GM18505 (cell line): ENCODE data around the gene ZC3H7A.

Experiments
- ATAC-seq: cut with Tn5 transposase; IDR thresholded peaks from one replicate; pipeline ENCODE4 v1.9.1; 2021; ENCODE audit not compliant: unreplicated experiment
- POLR2A ChIP-seq: IDR thresholded peaks from 4 replicates; pipeline ENCODE4 v1.6.1; 2011; ENCODE audit warnings: borderline replicate concordance; ENCODE audit not compliant: insufficient read depth, insufficient read length; ENCODE audit errors: extremely low read depth

ZC3H7A gene

DNA sequence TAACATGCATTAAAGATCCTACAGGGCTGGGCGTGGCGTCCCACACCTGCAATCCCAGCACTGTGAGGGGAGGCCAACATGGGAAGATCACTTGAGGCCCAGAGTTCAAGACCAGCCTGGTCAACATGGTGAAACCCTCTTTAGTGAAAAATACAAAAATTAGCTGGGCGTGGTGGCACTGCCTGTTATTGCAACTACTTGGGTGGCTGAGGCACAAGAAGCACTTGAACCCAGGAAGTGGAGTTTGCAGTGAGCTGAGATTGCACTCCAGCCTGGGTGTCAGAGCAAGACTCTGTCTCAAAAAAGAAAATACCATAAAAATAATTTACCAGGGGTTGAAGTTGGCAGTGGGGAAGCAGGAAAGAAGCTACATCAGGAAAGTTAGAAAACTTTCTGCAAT lies 67.3 kb downstream of the ZC3H7A start:
- no peak for TF ChIP-seq POLR2A
- ATAC-seq: no peak

DNA sequence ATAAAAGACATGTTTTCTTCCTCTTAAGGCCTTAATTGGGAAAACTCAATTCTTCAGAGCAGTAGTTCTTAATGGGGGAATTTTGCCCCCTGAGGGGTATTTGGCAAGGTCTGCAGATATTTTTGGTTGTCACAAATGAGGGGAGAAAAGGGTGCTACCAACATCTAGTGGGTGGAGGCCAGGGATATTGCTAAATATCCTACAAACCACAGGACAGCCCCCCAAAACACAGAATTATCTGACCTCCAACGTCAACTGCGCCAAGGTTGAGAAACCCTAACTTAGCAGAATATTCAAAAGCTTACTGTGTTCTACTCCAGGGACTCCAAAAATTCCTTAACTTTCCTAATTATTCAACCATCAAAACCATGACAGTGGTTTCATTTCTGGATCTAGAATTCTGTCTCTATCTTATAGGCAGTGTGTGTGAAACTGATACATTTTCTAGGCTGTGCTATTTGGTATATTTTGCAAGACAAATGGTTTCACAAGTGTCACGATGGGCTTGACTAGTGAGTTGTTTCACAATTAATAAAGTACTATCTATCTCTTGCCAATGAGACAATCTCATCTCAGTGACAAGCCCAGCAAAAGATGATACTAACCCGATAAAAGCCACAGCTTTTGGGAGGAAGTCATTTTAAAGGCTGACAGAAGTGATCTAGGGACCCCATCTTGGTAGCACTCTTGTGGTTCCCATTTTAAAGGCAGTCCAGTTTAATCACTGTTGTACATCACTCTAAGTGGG lies 69.1 kb downstream of the ZC3H7A start:
- ATAC-seq: no peak
- no peak for TF ChIP-seq POLR2A

DNA sequence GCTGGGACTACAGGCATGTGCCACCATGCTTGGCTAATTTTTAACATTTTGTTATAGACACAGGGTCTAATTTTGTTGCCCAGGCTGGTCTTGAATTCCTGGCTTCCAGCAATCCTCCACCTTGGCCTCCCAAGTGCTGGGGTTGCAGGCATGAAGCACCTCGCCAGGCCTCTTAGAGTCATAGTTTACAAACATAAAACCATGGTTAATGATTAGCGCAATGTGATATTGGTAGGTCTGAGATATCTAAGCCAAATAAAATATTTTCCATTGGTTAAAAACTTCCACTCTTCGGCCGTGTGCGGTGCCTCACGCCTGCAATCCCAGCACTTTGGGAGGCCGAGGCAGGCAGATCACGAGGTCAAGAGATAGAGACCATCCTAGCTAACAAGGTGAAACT lies 71.0 kb downstream of the ZC3H7A start:
- ATAC-seq: no peak
- no peak for TF ChIP-seq POLR2A

DNA sequence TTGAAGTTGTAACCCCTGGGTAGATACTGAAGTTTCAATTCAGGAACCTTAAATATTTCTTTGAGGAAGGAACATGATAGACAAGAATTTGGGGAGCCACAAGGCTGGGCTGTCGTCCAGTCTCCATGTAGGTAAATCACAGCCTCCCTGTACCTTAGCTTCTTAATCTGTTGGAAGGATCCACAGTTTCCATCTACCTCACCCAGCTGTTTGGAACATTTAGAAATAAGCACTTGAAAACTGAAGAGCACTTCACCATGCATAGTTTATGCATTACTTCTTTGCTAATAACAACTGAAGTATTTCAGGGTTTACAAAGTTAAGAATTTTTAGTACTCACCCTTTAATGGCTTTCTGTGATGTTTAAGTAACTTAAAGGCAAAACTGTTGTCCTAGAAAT lies 71.6 kb downstream of the ZC3H7A start:
- TF ChIP-seq POLR2A: no peak
- ATAC-seq: no peak

DNA sequence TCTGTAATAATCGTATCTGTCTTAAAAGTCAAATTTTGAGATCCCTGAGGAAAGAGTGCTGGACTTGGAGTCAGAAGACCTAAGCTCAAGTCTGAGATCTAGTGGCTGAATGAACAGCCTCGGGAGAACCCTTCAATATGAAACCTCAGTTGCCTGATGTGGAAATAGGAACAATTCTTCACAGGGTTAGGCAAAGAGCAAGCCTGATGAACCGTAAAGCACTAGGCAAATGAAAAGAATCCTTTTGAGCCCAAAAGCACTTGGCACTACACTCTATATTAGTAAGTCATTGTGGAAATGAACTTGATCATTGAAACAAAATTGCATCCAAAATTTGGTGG lies 74.6 kb downstream of the ZC3H7A start:
- TF ChIP-seq POLR2A: no peak
- ATAC-seq: no peak

DNA sequence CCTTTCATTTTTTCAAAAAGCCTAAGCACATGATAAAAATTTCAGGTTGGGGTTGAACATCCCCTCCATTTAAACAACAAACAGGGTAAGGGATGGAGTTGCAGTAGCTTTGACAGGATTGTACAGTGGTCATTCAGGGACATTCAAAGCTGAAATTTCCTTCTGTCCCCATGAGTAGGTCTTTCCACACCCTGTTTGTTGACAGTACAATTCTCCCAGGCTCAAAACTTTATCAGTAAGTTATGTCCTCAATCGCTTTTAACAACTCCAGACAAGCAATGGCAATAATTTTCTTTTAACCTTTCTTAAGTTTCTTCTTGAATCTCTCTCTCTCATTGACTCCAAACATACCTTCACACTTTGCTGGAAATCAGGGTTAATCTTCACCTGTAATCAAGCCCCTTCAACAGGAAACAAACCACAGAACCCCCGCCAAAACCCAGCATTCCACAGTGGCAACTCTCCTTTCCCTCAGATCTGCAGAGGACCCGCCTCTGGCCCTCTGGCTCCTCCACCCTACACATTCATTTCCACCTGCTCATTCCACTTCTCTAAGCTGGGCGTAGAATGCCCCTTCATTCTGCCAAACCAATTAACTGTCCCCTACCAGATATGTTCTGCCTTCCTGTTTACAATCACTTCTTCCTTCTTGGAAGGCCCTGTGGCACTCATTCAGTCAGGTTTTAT lies 75.1 kb downstream of the ZC3H7A start:
- ATAC-seq: no peak
- TF ChIP-seq POLR2A: no peak

DNA sequence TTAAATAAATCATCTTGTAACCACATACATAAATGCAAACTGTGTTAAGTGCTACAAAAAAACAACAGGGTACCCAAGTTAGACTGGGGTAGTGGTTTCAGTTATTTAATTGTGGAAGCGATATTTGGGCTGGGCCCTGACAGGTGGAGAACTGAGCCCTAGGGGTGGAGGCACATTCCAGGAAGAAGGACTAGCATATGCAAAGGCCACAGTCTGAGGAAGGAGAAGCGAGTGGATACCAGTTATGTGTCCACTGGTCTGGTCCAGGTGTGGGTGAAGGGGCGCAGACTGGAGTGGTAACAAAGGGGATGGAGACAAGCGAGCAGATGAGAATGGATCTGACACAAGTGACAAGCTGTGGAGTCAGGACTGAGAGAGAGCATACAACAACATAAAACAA lies 77.3 kb downstream of the ZC3H7A start:
- TF ChIP-seq POLR2A: no peak
- ATAC-seq: no peak

DNA sequence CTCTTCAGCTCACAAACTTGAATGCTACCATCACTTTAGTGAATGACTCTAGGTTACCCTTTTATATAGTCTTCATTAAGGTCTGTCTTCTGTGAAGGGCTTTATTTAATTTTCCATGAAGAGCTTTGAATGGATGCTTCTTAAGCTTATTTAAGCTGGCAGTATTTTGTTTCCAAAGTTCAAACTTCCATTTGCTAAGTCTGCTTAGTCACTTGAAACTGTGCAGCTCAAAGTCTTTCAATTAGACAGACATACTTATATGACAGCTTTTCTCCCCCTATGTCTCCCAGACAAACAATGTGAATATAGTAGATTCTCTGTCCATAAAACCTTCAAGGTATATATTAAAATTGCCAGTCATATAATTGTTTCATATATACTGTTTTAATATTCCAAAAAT lies 77.9 kb downstream of the ZC3H7A start:
- TF ChIP-seq POLR2A: no peak

DNA sequence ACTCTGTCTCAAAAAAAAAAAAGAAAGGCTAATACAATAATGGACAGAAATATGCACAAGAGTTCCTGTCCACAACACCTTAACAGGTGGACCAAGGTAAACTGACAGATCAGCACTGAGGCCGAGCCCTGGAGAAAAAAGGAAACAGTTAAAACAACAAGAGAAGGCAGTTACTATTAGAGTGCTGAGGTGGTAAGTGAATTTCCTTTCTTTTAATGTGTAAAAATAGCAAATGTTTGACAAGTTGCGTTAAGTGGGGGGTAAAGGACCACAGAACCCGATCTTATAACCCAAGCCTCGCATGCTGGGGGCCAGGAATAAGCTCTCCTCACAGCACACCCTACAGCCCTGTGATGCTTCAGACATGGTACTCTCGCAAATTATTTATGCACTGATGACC lies 79.2 kb downstream of the ZC3H7A start:
- no peak for ATAC-seq
- TF ChIP-seq POLR2A: no peak

More for the DNA sequence above, 77.9 kb downstream of the ZC3H7A start:
- no peak for ATAC-seq

DNA sequence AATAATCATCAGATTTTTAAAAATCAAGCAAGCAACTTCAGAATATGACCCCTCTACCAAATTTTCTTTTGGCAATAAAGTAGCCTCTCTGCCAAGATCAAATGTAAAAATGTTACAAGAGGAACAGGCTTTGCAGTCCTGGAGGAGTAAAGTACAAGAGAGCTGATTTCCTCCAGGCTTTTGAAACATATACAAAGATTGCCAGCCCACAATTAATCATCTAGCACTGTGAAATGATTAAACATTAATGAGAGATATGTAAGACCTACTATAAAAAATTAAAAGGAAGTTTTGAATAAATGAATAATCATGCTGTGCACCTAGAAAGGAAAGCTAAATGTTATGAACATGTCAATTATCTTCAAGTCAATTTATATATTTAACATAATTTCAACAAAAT lies 80.7 kb downstream of the ZC3H7A start:
- no peak for TF ChIP-seq POLR2A
- ATAC-seq: no peak

DNA sequence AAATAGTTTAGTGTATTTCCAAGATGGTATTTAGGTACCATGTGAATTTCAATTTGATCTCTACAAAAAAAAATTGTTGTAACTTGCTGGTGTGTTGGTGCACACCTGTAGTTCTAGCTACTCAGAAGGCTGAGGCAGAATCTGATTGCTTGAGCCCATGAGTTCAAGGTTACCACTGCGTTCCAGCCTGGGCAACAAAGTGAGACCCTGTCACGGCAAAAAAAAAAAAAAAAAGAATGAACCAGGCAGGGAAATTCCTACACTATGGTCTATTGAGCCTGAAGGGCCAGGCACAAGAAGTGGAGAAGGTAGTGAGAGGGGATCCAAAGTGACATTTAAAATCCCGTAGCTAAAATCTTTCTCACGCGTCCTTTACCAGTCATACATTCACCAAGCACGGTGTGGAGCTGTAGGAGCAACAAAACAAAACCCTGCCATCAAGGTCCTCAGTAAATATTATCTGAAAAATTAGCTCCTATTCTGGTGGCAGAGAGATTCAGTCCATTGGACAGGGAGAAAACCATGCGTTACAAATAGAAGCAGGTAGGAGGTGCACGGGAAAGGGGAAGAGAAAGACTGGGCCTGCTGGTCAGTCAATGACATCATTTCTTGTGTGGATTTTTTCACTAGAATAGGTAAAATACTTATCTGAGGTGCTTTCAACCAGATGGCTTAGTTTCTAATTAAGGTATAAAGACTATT lies 81.7 kb downstream of the ZC3H7A start:
- no peak for TF ChIP-seq POLR2A
- no peak for ATAC-seq

DNA sequence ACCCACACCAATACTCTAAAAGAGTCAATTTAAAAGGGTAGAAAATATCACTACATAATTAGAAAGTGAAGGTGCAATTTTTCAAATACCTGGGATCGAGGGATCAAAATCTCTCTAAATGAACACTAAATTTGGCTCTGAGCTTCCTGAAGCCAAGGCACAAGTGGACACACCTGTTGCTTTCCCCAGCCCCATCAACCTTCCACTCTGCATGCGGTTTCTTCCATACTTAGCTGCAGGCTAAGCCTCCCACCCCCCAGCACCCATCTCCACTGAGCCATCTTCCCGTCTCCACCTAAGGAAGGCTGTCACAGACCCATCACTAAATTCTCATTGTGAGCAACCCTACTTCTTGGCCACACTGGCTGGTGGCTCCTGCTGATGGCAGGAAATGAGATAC lies 84.9 kb downstream of the ZC3H7A start:
- no peak for TF ChIP-seq POLR2A
- ATAC-seq: no peak

DNA sequence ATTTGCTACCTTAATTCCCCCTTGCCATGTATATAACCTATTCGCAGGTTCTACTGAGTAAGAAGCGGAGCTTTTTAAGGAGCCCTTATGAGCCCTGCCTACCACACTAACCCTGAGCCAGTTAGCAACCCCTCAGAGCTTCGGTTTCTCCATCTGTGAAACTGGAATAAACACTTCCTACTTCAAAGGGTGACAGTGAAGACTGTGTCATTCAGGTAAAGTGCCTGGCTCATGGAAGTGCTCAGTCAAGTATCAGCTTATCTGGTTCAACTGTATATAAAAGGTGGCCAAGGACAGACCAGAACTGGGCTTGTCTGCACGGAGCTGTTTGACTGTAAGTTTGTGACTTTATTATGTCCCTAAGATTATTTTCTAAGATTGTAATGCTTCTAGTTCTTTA lies 85.4 kb downstream of the ZC3H7A start:
- ATAC-seq: no peak

DNA sequence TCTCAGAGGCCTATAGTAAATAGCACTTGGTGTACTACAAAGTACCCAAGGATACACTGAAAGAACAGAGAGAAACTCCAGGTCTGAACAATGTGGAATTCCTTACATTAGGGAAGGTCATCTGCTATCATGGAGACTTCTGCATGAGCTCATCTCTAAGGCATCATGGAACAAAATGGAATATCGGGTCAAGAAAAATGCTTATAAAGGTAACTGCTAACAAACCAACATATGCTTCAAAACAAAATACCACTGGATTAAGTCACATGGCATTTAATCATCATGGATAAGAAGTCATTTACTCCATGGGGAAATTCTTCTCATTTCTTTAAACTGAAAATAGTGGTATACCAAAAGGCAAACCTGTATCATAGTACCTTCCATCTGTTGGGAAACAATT lies 88.6 kb downstream of the ZC3H7A start:
- TF ChIP-seq POLR2A: no peak

More for the DNA sequence above, 85.4 kb downstream of the ZC3H7A start:
- no peak for TF ChIP-seq POLR2A

DNA sequence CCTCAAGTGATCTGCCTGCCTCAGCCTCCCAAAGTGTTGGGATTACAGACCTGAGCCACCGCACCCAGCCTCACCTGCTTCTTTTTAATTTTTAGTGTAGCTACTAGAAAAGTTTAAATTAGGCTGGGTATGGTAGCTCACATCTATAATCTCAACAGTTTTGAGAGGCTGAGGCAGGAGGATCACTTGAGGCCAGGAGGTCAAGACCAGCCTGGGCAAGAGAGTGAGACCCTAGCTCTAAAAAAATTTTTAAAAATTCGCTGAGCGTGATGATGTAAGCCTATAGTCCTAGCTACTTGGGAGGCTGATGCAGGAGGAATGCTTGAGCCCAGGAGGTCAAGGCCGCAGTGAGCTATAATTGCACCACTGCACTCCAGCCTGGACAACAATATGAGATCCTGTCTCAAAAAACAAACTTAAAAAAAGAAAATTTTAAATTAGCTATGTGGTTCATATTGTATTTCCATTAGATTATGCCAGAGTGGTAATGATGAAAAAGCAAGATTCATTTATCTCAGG lies 89.3 kb downstream of the ZC3H7A start:
- TF ChIP-seq POLR2A: no peak
- ATAC-seq: no peak

More for the DNA sequence above, 88.6 kb downstream of the ZC3H7A start:
- no peak for ATAC-seq
